Epithelial cell of esophagus (primary cell): ENCODE data around the gene CTNNA2.

Experiments
- DNase-seq: peaks from one replicate; pipeline ENCODE4 v3.0.0; 2010; ENCODE audit warnings: low read depth
- H3K4me3 ChIP-seq: 2 replicates; pipeline ENCODE4 v1.5.1; 2011; ENCODE audit warnings: mild to moderate bottlenecking, low read length, control low read depth
- CTCF ChIP-seq: IDR thresholded peaks from 2 replicates; pipeline ENCODE4 v1.5.1; 2011; ENCODE audit warnings: low read depth, mild to moderate bottlenecking, low read length, control low read depth, inconsistent platforms; ENCODE audit not compliant: insufficient read depth; ENCODE audit errors: missing control alignments

CTNNA2 gene

GRCh38 chr2:79936715-79937114, 423.9 kb downstream of the CTNNA2 start:
- no peak for DNase-seq
- no peak overlapping the region for H3K4me3 ChIP-seq
- no peak for TF ChIP-seq CTCF

GRCh38 chr2:79938648-79939047, 425.8 kb downstream of the CTNNA2 start:
- H3K4me3 ChIP-seq = no peak overlapping the region
- DNase-seq = no peak
- TF ChIP-seq CTCF = no peak

DNA sequence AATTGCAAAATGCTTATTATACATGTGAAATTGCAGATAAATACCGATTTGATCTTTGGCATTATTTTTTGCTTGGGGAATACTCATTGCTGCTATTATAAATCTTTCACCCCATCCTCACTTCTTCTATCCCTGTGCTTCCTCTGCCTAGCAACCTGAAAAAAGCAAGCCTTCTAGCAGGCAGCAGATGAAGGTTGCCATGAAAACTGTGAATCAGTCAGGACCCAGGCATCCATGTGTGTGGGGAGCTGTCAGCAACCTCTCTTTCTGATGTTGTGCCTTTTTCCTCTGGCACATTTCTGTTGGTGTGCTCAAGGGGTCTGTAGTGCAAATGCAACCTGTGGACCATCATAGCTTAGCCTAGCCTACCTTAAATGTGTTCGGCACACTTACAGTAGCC, 427.5 kb downstream of the CTNNA2 start:
- H3K4me3 ChIP-seq = no peak overlapping the region
- no peak for TF ChIP-seq CTCF
- no peak for DNase-seq

- DNase-seq = no peak
- no peak for TF ChIP-seq CTCF
- no peak overlapping the region for H3K4me3 ChIP-seq
Measured at GRCh38 chr2:79941179-79941578, 428.3 kb downstream of the CTNNA2 start.

DNA sequence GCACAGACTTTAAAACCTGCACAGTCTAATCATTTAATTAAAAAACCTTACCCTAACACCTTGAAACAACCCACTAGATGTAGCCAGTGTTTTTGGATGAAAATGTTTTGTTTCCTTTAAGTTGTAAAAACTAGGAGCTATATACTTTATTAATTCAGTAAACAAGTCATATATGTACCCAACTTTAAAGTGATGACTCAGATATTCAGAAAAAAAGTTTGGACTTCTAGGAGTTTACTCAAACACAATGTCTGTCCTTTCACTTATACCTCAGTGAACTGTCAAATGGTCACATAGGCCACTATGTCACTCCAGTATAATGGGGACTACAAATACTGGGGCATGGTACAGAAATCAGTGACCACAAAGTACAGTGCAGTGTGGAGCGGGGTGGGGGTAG, 431.4 kb downstream of the CTNNA2 start:
- no peak overlapping the region for H3K4me3 ChIP-seq
- DNase-seq = no peak
- TF ChIP-seq CTCF = no peak

DNA sequence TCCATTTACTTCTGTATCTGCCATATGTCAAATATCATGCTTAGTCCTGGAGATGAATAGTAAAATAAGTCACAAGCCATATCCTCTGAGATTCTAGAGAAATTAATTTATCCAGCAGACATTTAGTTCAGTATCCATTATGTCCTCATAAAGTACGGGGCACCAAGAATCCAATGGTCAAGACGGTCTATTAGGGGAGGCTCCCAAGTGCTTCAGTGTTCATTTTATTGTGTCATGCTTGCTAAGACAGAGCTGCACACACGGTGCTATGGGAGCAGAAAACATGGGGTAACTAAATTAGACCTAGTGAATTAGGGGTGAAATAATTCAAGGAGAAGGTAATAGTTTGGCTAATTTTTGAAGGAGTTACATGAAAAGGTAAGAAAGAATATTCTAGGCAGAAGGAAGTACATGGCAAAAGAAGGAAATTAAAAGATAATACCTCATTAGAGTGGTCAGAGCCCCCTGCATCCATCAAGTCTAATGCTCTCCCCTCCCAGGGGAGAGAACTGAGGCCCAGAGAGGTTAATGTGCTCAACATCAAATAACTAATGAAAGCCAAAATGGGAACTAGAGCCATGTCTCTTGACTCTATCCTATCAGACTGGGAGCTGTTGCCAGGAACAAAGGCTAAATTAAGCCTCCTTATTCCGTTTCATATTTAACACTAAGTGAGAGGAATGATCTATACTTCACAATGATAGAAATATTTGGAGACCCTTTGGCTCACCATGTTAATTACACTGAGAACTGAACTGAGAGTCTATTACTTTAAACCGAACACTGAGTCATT, 433.0 kb downstream of the CTNNA2 start:
- no peak overlapping the region for H3K4me3 ChIP-seq
- DNase-seq = no peak
- no peak for TF ChIP-seq CTCF

DNA sequence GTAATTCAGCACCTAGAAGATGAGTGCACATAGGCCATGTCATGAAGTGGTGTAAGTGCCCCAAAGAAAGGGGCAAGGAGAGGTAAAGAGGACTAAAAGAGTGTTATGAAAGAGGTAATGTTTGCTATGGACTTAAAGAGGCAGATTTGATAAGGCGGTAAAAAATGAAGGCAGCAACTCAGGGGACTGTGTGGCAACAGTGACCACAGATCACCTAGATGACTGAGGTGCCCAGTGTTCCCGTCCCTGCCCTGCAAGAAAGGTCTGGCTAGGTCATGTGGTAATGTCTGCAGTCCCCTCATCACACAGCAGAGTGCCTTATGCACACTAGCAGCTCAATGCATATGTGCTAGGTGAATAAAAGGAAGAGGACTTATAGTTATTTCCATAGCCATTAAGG, 434.9 kb downstream of the CTNNA2 start:
- no peak for TF ChIP-seq CTCF
- H3K4me3 ChIP-seq = no peak overlapping the region
- no peak for DNase-seq
